Endothelial cell of umbilical vein (primary cell): Measurements from ENCODE around the gene ZNF526. TPM values are rescaled to one million over a fixed set of nuclear protein-coding genes. Genes with fewer than 3 reads are reported as not detected.

ENCODE experiments used
- BruUV-seq: library from RNA; stranded (reverse); fragments of 400-500 nt; replicated peaks from 2 replicates; lab custom pipeline; 2021; lab: Mats Ljungman, UMichigan
- CTCF ChIA-PET: fragments of 300-600, 350-600 bp; sonication (Branson Sonifier 250); formaldehyde crosslinking; loops from one replicate; lab custom pipeline; 2021; ENCODE audit warnings: antibody characterized with exemption, inconsistent platforms; lab: Charles Lee
- POLR2A ChIA-PET: fragments of 300-600, 350-600 bp; sonication (Branson Sonifier 250); formaldehyde crosslinking; loops from one replicate; lab custom pipeline; 2021; ENCODE audit warnings: antibody characterized with exemption, inconsistent platforms; lab: Charles Lee
- DNase-seq: peaks from one replicate; pipeline ENCODE4 v3.0.0-alpha.2; 2011; ENCODE audit warnings: low read depth, low spot score
- FAIRE-seq: peaks from 2 replicates; lab custom pipeline; 2011; peaks lifted over from hg19 to GRCh38; lab: Jason Lieb, UNC
- H2AFZ ChIP-seq: 2 replicates; pipeline ENCODE4 v1.6.0; 2012; ENCODE audit warnings: low read depth, low read length, control low read depth, inconsistent platforms
- H3K27ac ChIP-seq: 2 replicates; pipeline ENCODE4 v1.5.1; 2011; ENCODE audit warnings: low read depth, mild to moderate bottlenecking, control low read depth, low read length, moderate library complexity; ENCODE audit not compliant: insufficient read depth
- H3K27me3 ChIP-seq, 2 experiments: 2 replicates each; pipeline versions ENCODE4 v1.6.0 to v1.6.1; 2011; ENCODE audit warnings: low read length in 2 of 2, mixed read lengths in 1 of 2; ENCODE audit not compliant: control insufficient read depth in 2 of 2, insufficient read depth in 2 of 2
- H3K36me3 ChIP-seq, 2 experiments: 2 replicates in 1 of 2; 3 replicates in 1 of 2; pipeline ENCODE4 v1.5.1; 2011; ENCODE audit warnings: low read length in 2 of 2, mild to moderate bottlenecking in 1 of 2, moderate library complexity in 1 of 2; ENCODE audit not compliant: control insufficient read depth in 2 of 2, insufficient read depth in 2 of 2; ENCODE audit errors: extremely low read depth in 1 of 2
- H3K4me1 ChIP-seq: 3 replicates; pipeline ENCODE4 v1.5.1; 2011; ENCODE audit warnings: mild to moderate bottlenecking, low read length; ENCODE audit not compliant: control insufficient read depth, insufficient read depth; ENCODE audit errors: extremely low read depth
- H3K4me2 ChIP-seq: 2 replicates; pipeline ENCODE4 v1.6.1; 2011; ENCODE audit warnings: low read length, control low read depth, mixed read lengths; ENCODE audit not compliant: insufficient read depth
- H3K4me3 ChIP-seq, 3 experiments: fragments of 200-600 bp in 1 of 3; sonication (generic), shearing (Covaris generic) in 1 of 3; replicated peaks in 1 of 3; 2 replicates each; pipeline ENCODE4 v1.5.1; 2011 to 2016; ENCODE audit warnings: control low read depth in 3 of 3, low read length in 3 of 3, mild to moderate bottlenecking in 2 of 3, inconsistent platforms in 1 of 3, low read depth in 1 of 3, moderate library complexity in 1 of 3; ENCODE audit not compliant: insufficient read depth in 1 of 3
- H3K79me2 ChIP-seq: 2 replicates; pipeline ENCODE4 v1.6.0; 2012; ENCODE audit warnings: low read length, inconsistent platforms; ENCODE audit not compliant: control insufficient read depth, insufficient read depth
- H3K9ac ChIP-seq: replicated peaks from 2 replicates; pipeline ENCODE3; 2011; ENCODE audit warnings: low read length, control low read depth; ENCODE audit not compliant: insufficient read depth; ENCODE audit errors: extremely low read depth
- H3K9me1 ChIP-seq: replicated peaks from 3 replicates; pipeline ENCODE4 v1.6.0; 2011; ENCODE audit warnings: mild to moderate bottlenecking, low read length; ENCODE audit not compliant: control insufficient read depth, insufficient read depth; ENCODE audit errors: extremely low read depth
- H3K9me3 ChIP-seq: replicated peaks from 2 replicates; pipeline ENCODE4 v1.5.1; 2012; ENCODE audit warnings: low read length, inconsistent platforms; ENCODE audit not compliant: control insufficient read depth, insufficient read depth
- H4K20me1 ChIP-seq: replicated peaks from 2 replicates; pipeline ENCODE3; 2011; ENCODE audit warnings: mild to moderate bottlenecking, low read length; ENCODE audit not compliant: control insufficient read depth, insufficient read depth; ENCODE audit errors: extremely low read depth
- EZH2 ChIP-seq: IDR thresholded peaks from 2 replicates; pipeline ENCODE4 v1.6.1; 2012; ENCODE audit warnings: borderline replicate concordance, low read depth, mild to moderate bottlenecking, moderate library complexity, low read length, inconsistent platforms; ENCODE audit not compliant: severe bottlenecking
- FOS ChIP-seq: IDR thresholded peaks from 2 replicates; pipeline ENCODE4 v1.6.1; 2011; ENCODE audit warnings: mild to moderate bottlenecking, low read length, moderate library complexity, borderline replicate concordance; ENCODE audit not compliant: insufficient read depth
- GATA2 ChIP-seq: IDR thresholded peaks from 2 replicates; pipeline ENCODE4 v1.7.0; 2011; ENCODE audit warnings: low read depth, mild to moderate bottlenecking, moderate library complexity, mixed read lengths, low read length; ENCODE audit not compliant: insufficient read length, insufficient read depth
- JUN ChIP-seq: IDR thresholded peaks from 2 replicates; pipeline ENCODE4 v1.6.1; 2011; ENCODE audit warnings: borderline replicate concordance, low read depth; ENCODE audit not compliant: insufficient read length, insufficient read depth
- MAX ChIP-seq: IDR thresholded peaks from 2 replicates; pipeline ENCODE4 v1.6.1; 2011; ENCODE audit not compliant: insufficient read depth, insufficient read length
- MYC ChIP-seq: IDR thresholded peaks from one replicate; pipeline ENCODE4 v1.6.1; 2011; ENCODE audit warnings: mild to moderate bottlenecking, low read depth, low read length
- POLR2A ChIP-seq: IDR thresholded peaks from 2 replicates; pipeline ENCODE4 v1.6.1; 2012; ENCODE audit warnings: low read depth, mild to moderate bottlenecking, control low read depth, low read length
- POLR2AphosphoS5 ChIP-seq: IDR thresholded peaks from 2 replicates; pipeline ENCODE4 v1.6.1; 2012; ENCODE audit warnings: low read depth, mild to moderate bottlenecking, control low read depth, low read length, moderate library complexity; ENCODE audit not compliant: insufficient read depth
- dilution Hi-C: fragments of 300-500 bp; cut with MboI; formaldehyde crosslinking; loops from one replicate; pipeline ENCODE4 v1.15.0; 2019; ENCODE audit warnings: low sequenced_read_pairs; ENCODE audit not compliant: extremely low pct_ligation_motif_present
- intact Hi-C: fragments of 100-400 bp; cut with micrococcal nuclease; formaldehyde crosslinking; loops from one replicate; pipeline ENCODE4 v1.10.0; 2022
- polyA plus RNA-seq, 4 experiments: library from polyadenylated mRNA; depleted of rRNA in 3 of 4; stranded (reverse) in 3 of 4; unstranded in 1 of 4; fragments of >200 nt; gene quantifications; 2 replicates each; pipeline versions ENCODE4 v1.2.1 to v1.2.3, GENCODE V29; 2011 to 2012; ENCODE audit warnings: missing spikeins in 1 of 4
- total RNA-seq: library from RNA; stranded (reverse); gene quantifications from 2 replicates; pipeline ENCODE4 v1.2.3, GENCODE V29; 2021
- TF ChIP-seq, protein P1 (sequence below), 2 donors: IDR thresholded peaks; 1 replicate in 1 of 2; 2 replicates in 1 of 2; pipeline ENCODE4 v1.5.1; 2011; ENCODE audit warnings: low read length in 2 of 2, mild to moderate bottlenecking in 2 of 2, moderate library complexity in 2 of 2, control low read depth in 1 of 2, inconsistent platforms in 1 of 2, low read depth in 1 of 2; ENCODE audit not compliant: insufficient read depth in 1 of 2; ENCODE audit errors: extremely low read depth in 1 of 2

The ZNF526 gene
- total and polyA plus RNA-seq, 2 donors (not counting 3 experiments of a cell fraction or from before 2014, with no cell fraction given) = 6.5 to 13.3 TPM

- no peaks in the 10 kb centered on the region for H3K9me3 ChIP-seq
- H2AFZ ChIP-seq = no peak overlapping the region
- TF ChIP-seq POLR2AphosphoS5 (no peak), JUN (no peak), POLR2A (no peak), GATA2 (peak; percentile 24), FOS (peak; percentile 52), MYC (no peak)
- POLR2A ChIA-PET = interaction anchor here (0.7 kb wide), 1 partner anchor 15 kb away, joined by 3 read pairs; no protein-coding TSS in a partner anchor
- H3K4me2 ChIP-seq = no peak overlapping the region
- peaks cover 0 to 7% of the 10 kb centered on the region in 2 experiments for H3K36me3 ChIP-seq
- no TSS peak for BruUV-seq
- intact Hi-C loops = no loop called here
- no peak overlapping the region for H3K4me3 ChIP-seq
- DNase-seq (peak; percentile 76), FAIRE-seq (peak; percentile 74)
- H3K27ac ChIP-seq = no peak overlapping the region
- no peaks in the 10 kb centered on the region for H3K79me2 ChIP-seq
- no peaks in the 10 kb centered on the region for H3K4me1 ChIP-seq
- H4K20me1 ChIP-seq = no peaks in the 10 kb centered on the region
- H3K9me1 ChIP-seq = no peaks in the 10 kb centered on the region
- no peak overlapping the region for H3K9ac ChIP-seq
- CTCF ChIA-PET = interaction anchor here (0.6 kb wide), 1 partner anchor 59 kb away, joined by 6 read pairs; no protein-coding TSS in a partner anchor
- H3K27me3 ChIP-seq = peaks cover 2 to 9% of the 10 kb centered on the region in 2 experiments
- dilution Hi-C loops = no loop called here
Measured at GRCh38 chr19:42193706-42194105, 26.4 kb upstream of the ZNF526 start.

DNA sequence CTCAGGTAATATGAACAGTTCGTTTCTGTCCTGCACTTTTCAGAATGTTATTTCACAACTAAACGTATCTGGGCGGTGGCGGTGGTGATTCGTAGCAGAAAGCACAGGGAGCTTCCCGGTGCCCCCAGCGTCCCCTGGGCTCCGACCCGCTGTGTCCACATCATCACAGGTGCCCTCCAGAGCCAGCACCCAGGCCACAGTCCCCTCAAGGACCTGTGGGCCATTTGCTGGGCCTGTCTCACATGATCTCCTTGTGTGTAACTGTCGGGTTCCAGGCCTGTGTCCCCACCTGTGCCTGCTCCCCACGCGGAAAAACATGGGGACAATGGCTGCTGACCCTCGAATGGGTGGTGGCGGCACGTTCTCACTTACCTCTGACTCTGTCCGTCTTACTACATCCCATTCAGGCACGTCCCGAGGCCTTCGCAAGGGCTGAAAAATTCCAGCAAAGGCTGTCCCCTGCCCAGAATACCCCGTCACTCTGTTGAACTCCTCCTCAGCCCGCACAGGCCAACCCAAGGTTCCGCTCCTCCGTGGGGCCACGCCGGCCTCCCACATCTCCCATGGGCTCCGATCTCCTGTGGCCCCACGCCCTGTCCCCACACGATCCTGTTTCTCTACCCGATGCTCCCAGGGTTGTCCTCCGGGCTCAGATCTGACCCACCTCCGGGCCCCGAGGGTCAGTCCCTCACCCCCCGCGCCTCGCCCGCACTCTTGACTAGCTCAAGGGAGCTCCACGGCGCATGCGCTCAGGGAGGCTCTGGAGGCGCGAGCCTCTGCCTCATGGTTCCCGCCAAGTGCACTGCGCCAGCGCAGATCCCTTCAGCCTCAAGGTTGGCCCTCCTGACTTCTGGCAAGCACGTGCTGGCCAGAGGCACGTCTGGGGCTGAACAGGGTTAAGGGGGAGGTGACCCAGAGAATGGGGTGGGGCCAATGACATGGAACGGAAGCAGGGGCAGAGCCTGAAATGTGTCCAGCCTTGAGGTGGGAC is 23.8 kb upstream of the ZNF526 start:
- no peak overlapping the region for H3K27ac ChIP-seq
- ChIA-PET POLR2A (no interaction called here), CTCF (no interaction called here)
- H3K4me1 ChIP-seq = no peaks in the 10 kb centered on the region
- no peak overlapping the region for H2AFZ ChIP-seq
- H3K36me3 ChIP-seq = peaks cover 0 to 25% of the 10 kb centered on the region in 2 experiments
- no peaks in the 10 kb centered on the region for H4K20me1 ChIP-seq
- H3K4me2 ChIP-seq = no peak overlapping the region
- no peak overlapping the region for H3K4me3 ChIP-seq
- FAIRE-seq (no peak), DNase-seq (no peak)
- peaks cover 0 to under 1% of the 10 kb centered on the region in 2 experiments for H3K27me3 ChIP-seq
- BruUV-seq = no TSS peak
- dilution Hi-C loops = no loop called here
- TF ChIP-seq POLR2AphosphoS5 = no peak
- TF ChIP-seq JUN = no peak
- TF ChIP-seq, protein P1, sequence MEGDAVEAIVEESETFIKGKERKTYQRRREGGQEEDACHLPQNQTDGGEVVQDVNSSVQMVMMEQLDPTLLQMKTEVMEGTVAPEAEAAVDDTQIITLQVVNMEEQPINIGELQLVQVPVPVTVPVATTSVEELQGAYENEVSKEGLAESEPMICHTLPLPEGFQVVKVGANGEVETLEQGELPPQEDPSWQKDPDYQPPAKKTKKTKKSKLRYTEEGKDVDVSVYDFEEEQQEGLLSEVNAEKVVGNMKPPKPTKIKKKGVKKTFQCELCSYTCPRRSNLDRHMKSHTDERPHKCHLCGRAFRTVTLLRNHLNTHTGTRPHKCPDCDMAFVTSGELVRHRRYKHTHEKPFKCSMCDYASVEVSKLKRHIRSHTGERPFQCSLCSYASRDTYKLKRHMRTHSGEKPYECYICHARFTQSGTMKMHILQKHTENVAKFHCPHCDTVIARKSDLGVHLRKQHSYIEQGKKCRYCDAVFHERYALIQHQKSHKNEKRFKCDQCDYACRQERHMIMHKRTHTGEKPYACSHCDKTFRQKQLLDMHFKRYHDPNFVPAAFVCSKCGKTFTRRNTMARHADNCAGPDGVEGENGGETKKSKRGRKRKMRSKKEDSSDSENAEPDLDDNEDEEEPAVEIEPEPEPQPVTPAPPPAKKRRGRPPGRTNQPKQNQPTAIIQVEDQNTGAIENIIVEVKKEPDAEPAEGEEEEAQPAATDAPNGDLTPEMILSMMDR (IDR thresholded peaks at IDR 0.05; ENCODE audit: extremely low read depth in 1 of 2, insufficient read depth in 1 of 2, low read depth in 1 of 2, low read length in 2 of 2) = no peak
- TF ChIP-seq POLR2A = no peak
- no peak for TF ChIP-seq EZH2
- no peak for TF ChIP-seq GATA2
- TF ChIP-seq FOS = no peak
- no peak for TF ChIP-seq MYC
- no peak for TF ChIP-seq MAX
- intact Hi-C loops = no loop called here
- no peaks in the 10 kb centered on the region for H3K79me2 ChIP-seq
- no peaks in the 10 kb centered on the region for H3K9me3 ChIP-seq
- H3K9me1 ChIP-seq = no peaks in the 10 kb centered on the region
- H3K9ac ChIP-seq = no peak overlapping the region
